ENCODE results near the gene C5orf47. TPM values are rescaled to one million over a fixed set of nuclear protein-coding genes. Genes with fewer than 3 reads are reported as not detected.

The C5orf47 gene
- total and polyA plus RNA-seq, 2 of the 8 experiments (the other 6 are each of a cell fraction or from before 2014, with no cell fraction given), result 0.11 TPM; not detected in 1

DNA sequence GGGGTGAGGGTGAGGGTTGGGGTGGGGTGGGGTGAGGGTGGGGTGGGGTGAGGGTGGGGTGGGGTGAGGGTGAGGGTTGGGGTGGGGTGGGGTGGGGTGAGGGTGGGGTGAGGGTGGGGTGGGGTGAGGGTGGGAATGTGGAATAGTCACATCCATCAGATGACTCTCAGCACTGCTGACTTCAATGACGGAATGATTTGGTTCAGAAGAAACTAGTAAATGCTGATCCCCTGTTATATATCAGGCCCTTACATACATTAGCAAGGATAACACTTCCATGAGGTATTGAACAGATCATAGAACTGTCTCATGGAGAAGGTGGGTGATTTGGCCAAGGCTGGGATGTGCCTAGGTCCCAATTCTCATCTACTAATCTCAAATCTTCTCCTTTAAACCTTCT is 24.5 kb upstream of the C5orf47 start (continued):
- TF ChIP-seq, protein P1, sequence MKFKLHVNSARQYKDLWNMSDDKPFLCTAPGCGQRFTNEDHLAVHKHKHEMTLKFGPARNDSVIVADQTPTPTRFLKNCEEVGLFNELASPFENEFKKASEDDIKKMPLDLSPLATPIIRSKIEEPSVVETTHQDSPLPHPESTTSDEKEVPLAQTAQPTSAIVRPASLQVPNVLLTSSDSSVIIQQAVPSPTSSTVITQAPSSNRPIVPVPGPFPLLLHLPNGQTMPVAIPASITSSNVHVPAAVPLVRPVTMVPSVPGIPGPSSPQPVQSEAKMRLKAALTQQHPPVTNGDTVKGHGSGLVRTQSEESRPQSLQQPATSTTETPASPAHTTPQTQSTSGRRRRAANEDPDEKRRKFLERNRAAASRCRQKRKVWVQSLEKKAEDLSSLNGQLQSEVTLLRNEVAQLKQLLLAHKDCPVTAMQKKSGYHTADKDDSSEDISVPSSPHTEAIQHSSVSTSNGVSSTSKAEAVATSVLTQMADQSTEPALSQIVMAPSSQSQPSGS (IDR thresholded peaks at IDR 0.05; ENCODE audit: low read length), result no peak
- TF ChIP-seq POU5F1 (IDR thresholded peaks at IDR 0.05; ENCODE audit: low read depth, low read length) (no peak), YY1 (IDR thresholded peaks at IDR 0.05; ENCODE audit: low read depth, low read length) (no peak), SP1 (IDR thresholded peaks at IDR 0.05; ENCODE audit: low read depth, low read length) (no peak), RNF2 (IDR thresholded peaks at IDR 0.05; ENCODE audit: borderline replicate concordance, low read depth, low read length, missing control alignments, poor library complexity, severe bottlenecking) (no peak), MAX (IDR thresholded peaks at IDR 0.05) (no peak), SP4 (IDR thresholded peaks at IDR 0.05; ENCODE audit: low read length) (no peak)
- TF ChIP-seq, protein P2, sequence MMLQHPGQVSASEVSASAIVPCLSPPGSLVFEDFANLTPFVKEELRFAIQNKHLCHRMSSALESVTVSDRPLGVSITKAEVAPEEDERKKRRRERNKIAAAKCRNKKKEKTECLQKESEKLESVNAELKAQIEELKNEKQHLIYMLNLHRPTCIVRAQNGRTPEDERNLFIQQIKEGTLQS (IDR thresholded peaks at IDR 0.05; ENCODE audit: insufficient read depth, low read depth, low read length), result no peak

Measured in H1 (cell line).